Endothelial cell of umbilical vein (primary cell): Measurements from ENCODE around the gene COL26A1. TPM values are rescaled to one million over a fixed set of nuclear protein-coding genes. Genes with fewer than 3 reads are reported as not detected.
"Not testable (repeated sequence)": the region's sequence is repeated elsewhere in the genome, so short reads cannot be mapped to it uniquely, and the experiment has no call there.

ENCODE experiments used
- BruUV-seq: library from RNA; stranded (reverse); fragments of 400-500 nt; replicated peaks from 2 replicates; lab custom pipeline; 2021; lab: Mats Ljungman, UMichigan
- CTCF ChIA-PET: fragments of 300-600, 350-600 bp; sonication (Branson Sonifier 250); formaldehyde crosslinking; loops from one replicate; lab custom pipeline; 2021; ENCODE audit warnings: antibody characterized with exemption, inconsistent platforms; lab: Charles Lee
- POLR2A ChIA-PET: fragments of 300-600, 350-600 bp; sonication (Branson Sonifier 250); formaldehyde crosslinking; loops from one replicate; lab custom pipeline; 2021; ENCODE audit warnings: antibody characterized with exemption, inconsistent platforms; lab: Charles Lee
- DNase-seq: peaks from one replicate; pipeline ENCODE4 v3.0.0-alpha.2; 2011; ENCODE audit warnings: low read depth, low spot score
- FAIRE-seq: peaks from 2 replicates; lab custom pipeline; 2011; peaks lifted over from hg19 to GRCh38; lab: Jason Lieb, UNC
- H2AFZ ChIP-seq: 2 replicates; pipeline ENCODE4 v1.6.0; 2012; ENCODE audit warnings: low read depth, low read length, control low read depth, inconsistent platforms
- H3K27ac ChIP-seq: 2 replicates; pipeline ENCODE4 v1.5.1; 2011; ENCODE audit warnings: low read depth, mild to moderate bottlenecking, control low read depth, low read length, moderate library complexity; ENCODE audit not compliant: insufficient read depth
- H3K27me3 ChIP-seq, 2 experiments: 2 replicates each; pipeline versions ENCODE4 v1.6.0 to v1.6.1; 2011; ENCODE audit warnings: low read length in 2 of 2, mixed read lengths in 1 of 2; ENCODE audit not compliant: control insufficient read depth in 2 of 2, insufficient read depth in 2 of 2
- H3K36me3 ChIP-seq, 2 experiments: 2 replicates in 1 of 2; 3 replicates in 1 of 2; pipeline ENCODE4 v1.5.1; 2011; ENCODE audit warnings: low read length in 2 of 2, mild to moderate bottlenecking in 1 of 2, moderate library complexity in 1 of 2; ENCODE audit not compliant: control insufficient read depth in 2 of 2, insufficient read depth in 2 of 2; ENCODE audit errors: extremely low read depth in 1 of 2
- H3K4me1 ChIP-seq: 3 replicates; pipeline ENCODE4 v1.5.1; 2011; ENCODE audit warnings: mild to moderate bottlenecking, low read length; ENCODE audit not compliant: control insufficient read depth, insufficient read depth; ENCODE audit errors: extremely low read depth
- H3K4me2 ChIP-seq: 2 replicates; pipeline ENCODE4 v1.6.1; 2011; ENCODE audit warnings: low read length, control low read depth, mixed read lengths; ENCODE audit not compliant: insufficient read depth
- H3K4me3 ChIP-seq, 3 experiments: fragments of 200-600 bp in 1 of 3; sonication (generic), shearing (Covaris generic) in 1 of 3; replicated peaks in 1 of 3; 2 replicates each; pipeline ENCODE4 v1.5.1; 2011 to 2016; ENCODE audit warnings: control low read depth in 3 of 3, low read length in 3 of 3, mild to moderate bottlenecking in 2 of 3, inconsistent platforms in 1 of 3, low read depth in 1 of 3, moderate library complexity in 1 of 3; ENCODE audit not compliant: insufficient read depth in 1 of 3
- H3K79me2 ChIP-seq: 2 replicates; pipeline ENCODE4 v1.6.0; 2012; ENCODE audit warnings: low read length, inconsistent platforms; ENCODE audit not compliant: control insufficient read depth, insufficient read depth
- H3K9ac ChIP-seq: replicated peaks from 2 replicates; pipeline ENCODE3; 2011; ENCODE audit warnings: low read length, control low read depth; ENCODE audit not compliant: insufficient read depth; ENCODE audit errors: extremely low read depth
- H3K9me1 ChIP-seq: replicated peaks from 3 replicates; pipeline ENCODE4 v1.6.0; 2011; ENCODE audit warnings: mild to moderate bottlenecking, low read length; ENCODE audit not compliant: control insufficient read depth, insufficient read depth; ENCODE audit errors: extremely low read depth
- H3K9me3 ChIP-seq: replicated peaks from 2 replicates; pipeline ENCODE4 v1.5.1; 2012; ENCODE audit warnings: low read length, inconsistent platforms; ENCODE audit not compliant: control insufficient read depth, insufficient read depth
- H4K20me1 ChIP-seq: replicated peaks from 2 replicates; pipeline ENCODE3; 2011; ENCODE audit warnings: mild to moderate bottlenecking, low read length; ENCODE audit not compliant: control insufficient read depth, insufficient read depth; ENCODE audit errors: extremely low read depth
- CTCF ChIP-seq, 2 donors: IDR thresholded peaks; 1 replicate in 1 of 2; 2 replicates in 1 of 2; pipeline ENCODE4 v1.5.1; 2011; ENCODE audit warnings: low read length in 2 of 2, mild to moderate bottlenecking in 2 of 2, moderate library complexity in 2 of 2, control low read depth in 1 of 2, inconsistent platforms in 1 of 2, low read depth in 1 of 2; ENCODE audit not compliant: insufficient read depth in 1 of 2; ENCODE audit errors: extremely low read depth in 1 of 2
- EZH2 ChIP-seq: IDR thresholded peaks from 2 replicates; pipeline ENCODE4 v1.6.1; 2012; ENCODE audit warnings: borderline replicate concordance, low read depth, mild to moderate bottlenecking, moderate library complexity, low read length, inconsistent platforms; ENCODE audit not compliant: severe bottlenecking
- FOS ChIP-seq: IDR thresholded peaks from 2 replicates; pipeline ENCODE4 v1.6.1; 2011; ENCODE audit warnings: mild to moderate bottlenecking, low read length, moderate library complexity, borderline replicate concordance; ENCODE audit not compliant: insufficient read depth
- GATA2 ChIP-seq: IDR thresholded peaks from 2 replicates; pipeline ENCODE4 v1.7.0; 2011; ENCODE audit warnings: low read depth, mild to moderate bottlenecking, moderate library complexity, mixed read lengths, low read length; ENCODE audit not compliant: insufficient read length, insufficient read depth
- JUN ChIP-seq: IDR thresholded peaks from 2 replicates; pipeline ENCODE4 v1.6.1; 2011; ENCODE audit warnings: borderline replicate concordance, low read depth; ENCODE audit not compliant: insufficient read length, insufficient read depth
- MAX ChIP-seq: IDR thresholded peaks from 2 replicates; pipeline ENCODE4 v1.6.1; 2011; ENCODE audit not compliant: insufficient read depth, insufficient read length
- MYC ChIP-seq: IDR thresholded peaks from one replicate; pipeline ENCODE4 v1.6.1; 2011; ENCODE audit warnings: mild to moderate bottlenecking, low read depth, low read length
- POLR2A ChIP-seq: IDR thresholded peaks from 2 replicates; pipeline ENCODE4 v1.6.1; 2012; ENCODE audit warnings: low read depth, mild to moderate bottlenecking, control low read depth, low read length
- POLR2AphosphoS5 ChIP-seq: IDR thresholded peaks from 2 replicates; pipeline ENCODE4 v1.6.1; 2012; ENCODE audit warnings: low read depth, mild to moderate bottlenecking, control low read depth, low read length, moderate library complexity; ENCODE audit not compliant: insufficient read depth
- dilution Hi-C: fragments of 300-500 bp; cut with MboI; formaldehyde crosslinking; loops from one replicate; pipeline ENCODE4 v1.15.0; 2019; ENCODE audit warnings: low sequenced_read_pairs; ENCODE audit not compliant: extremely low pct_ligation_motif_present
- intact Hi-C: fragments of 100-400 bp; cut with micrococcal nuclease; formaldehyde crosslinking; loops from one replicate; pipeline ENCODE4 v1.10.0; 2022
- polyA plus RNA-seq, 4 experiments: library from polyadenylated mRNA; depleted of rRNA in 3 of 4; stranded (reverse) in 3 of 4; unstranded in 1 of 4; fragments of >200 nt; gene quantifications; 2 replicates each; pipeline versions ENCODE4 v1.2.1 to v1.2.3, GENCODE V29; 2011 to 2012; ENCODE audit warnings: missing spikeins in 1 of 4
- total RNA-seq: library from RNA; stranded (reverse); gene quantifications from 2 replicates; pipeline ENCODE4 v1.2.3, GENCODE V29; 2021

Gene COL26A1
- total and polyA plus RNA-seq, 2 donors (not counting 3 experiments of a cell fraction or from before 2014, with no cell fraction given), result not detected

GRCh38 chr7:101488826-101489572, 126.3 kb downstream of the COL26A1 start:
- CTCF ChIA-PET, result interaction anchor here (0.7 to 1.4 kb wide), 3 partner anchors 9 to 158 kb away, joined by 3 to 4 read pairs (median 3); no protein-coding TSS in a partner anchor
- no peaks in the 10 kb centered on the region for H3K27me3 ChIP-seq
- TF ChIP-seq POLR2AphosphoS5, result no peak
- no peak for TF ChIP-seq MYC
- TF ChIP-seq MAX, result no peak
- TF ChIP-seq POLR2A, result no peak
- no peak for TF ChIP-seq GATA2
- TF ChIP-seq FOS, result no peak
- no peak for TF ChIP-seq CTCF (IDR thresholded peaks at IDR 0.05; ENCODE audit: extremely low read depth in 1 of 2, insufficient read depth in 1 of 2, low read depth in 1 of 2, low read length in 2 of 2)
- no peak for TF ChIP-seq JUN
- TF ChIP-seq EZH2, result no peak
- H3K4me2 ChIP-seq, result no peak overlapping the region
- no peaks in the 10 kb centered on the region for H3K9me3 ChIP-seq
- FAIRE-seq (peak; percentile 80), DNase-seq (no peak)
- no peaks in the 10 kb centered on the region for H4K20me1 ChIP-seq
- dilution Hi-C loops (no loop called here), intact Hi-C loops (no loop called here)
- H3K27ac ChIP-seq, result no peak overlapping the region
- POLR2A ChIA-PET, result no interaction called here
- H2AFZ ChIP-seq, result no peak overlapping the region
- H3K79me2 ChIP-seq, result no peaks in the 10 kb centered on the region
- no peak overlapping the region for H3K9ac ChIP-seq
- H3K9me1 ChIP-seq, result no peaks in the 10 kb centered on the region
- H3K36me3 ChIP-seq, result no peaks in the 10 kb centered on the region
- H3K4me1 ChIP-seq, result no peaks in the 10 kb centered on the region
- no TSS peak for BruUV-seq
- H3K4me3 ChIP-seq, result no peak overlapping the region

DNA sequence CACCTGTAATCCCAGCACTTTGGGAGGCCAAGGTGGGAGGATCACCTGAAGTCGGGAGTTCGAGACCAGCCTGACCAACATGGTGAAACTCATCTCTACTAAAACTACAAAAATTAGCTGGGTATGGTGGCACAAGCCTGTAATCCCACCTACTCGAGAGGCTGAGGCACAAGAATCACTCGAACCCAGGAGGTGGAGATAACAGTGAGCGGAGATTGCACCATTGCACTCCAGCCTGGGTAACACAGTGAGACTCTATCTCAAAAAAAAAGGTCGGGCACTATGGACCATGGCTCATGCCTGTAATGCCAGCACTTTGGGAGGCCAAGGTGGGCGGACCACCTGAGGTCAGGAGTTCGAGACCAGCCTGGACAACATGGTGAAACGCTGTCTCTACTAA, 127.8 kb downstream of the COL26A1 start:
- H2AFZ ChIP-seq, H3K9ac ChIP-seq, dilution Hi-C loops, H3K36me3 ChIP-seq, POLR2A ChIA-PET, FAIRE-seq, H3K4me3 ChIP-seq, DNase-seq, H3K27ac ChIP-seq, H3K79me2 ChIP-seq, intact Hi-C loops, H3K4me2 ChIP-seq, H3K4me1 ChIP-seq, H3K9me3 ChIP-seq, BruUV-seq, H4K20me1 ChIP-seq, H3K9me1 ChIP-seq, H3K27me3 ChIP-seq: not testable (repeated sequence)
- CTCF ChIA-PET, result interaction anchor here (0.6 to 1.4 kb wide), 2 partner anchors 10 to 106 kb away, joined by 3 read pairs; no protein-coding TSS in a partner anchor
